A673 (cell line): ENCODE results near the gene DDI2.

Experiments used
- EZH2 ChIP-seq: fragments of 200-600 bp; sonication (generic); IDR thresholded peaks from 2 replicates; pipeline ENCODE4 v1.6.1; 2017; ENCODE audit warnings: borderline replicate concordance, low read depth, mild to moderate bottlenecking, mixed read lengths, antibody characterized with exemption, low read length; ENCODE audit not compliant: poor library complexity, severe bottlenecking
- TF ChIP-seq, protein P1 (sequence below): fragments of 300-800, 200-600 bp; sonication (generic); conservative IDR thresholded peaks from 2 replicates; pipeline ENCODE4 v1.5.1; 2017; ENCODE audit warnings: low read depth, mild to moderate bottlenecking, antibody characterized with exemption, low read length, moderate library complexity, mixed read lengths

DNA sequence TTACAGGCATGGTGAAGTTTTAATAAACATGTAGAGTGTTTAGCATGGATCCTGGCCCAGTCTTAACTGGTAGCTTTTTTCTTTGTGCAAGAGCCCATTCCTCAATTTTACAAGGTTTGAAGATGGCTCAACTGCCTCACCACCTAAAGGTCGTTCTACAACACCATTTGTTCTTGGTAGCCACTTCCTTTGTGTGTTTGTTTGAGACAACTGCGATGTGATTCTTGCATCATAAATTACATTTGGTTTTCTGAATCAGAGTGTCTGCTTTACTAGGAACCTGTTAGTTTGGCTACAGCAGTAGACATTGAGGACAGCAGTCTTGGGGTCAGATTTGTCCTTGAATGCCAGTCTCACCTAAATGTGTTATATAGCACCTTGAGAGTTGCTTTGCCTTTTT, 70.2 kb downstream of the DDI2 start:
- TF ChIP-seq, protein P1, sequence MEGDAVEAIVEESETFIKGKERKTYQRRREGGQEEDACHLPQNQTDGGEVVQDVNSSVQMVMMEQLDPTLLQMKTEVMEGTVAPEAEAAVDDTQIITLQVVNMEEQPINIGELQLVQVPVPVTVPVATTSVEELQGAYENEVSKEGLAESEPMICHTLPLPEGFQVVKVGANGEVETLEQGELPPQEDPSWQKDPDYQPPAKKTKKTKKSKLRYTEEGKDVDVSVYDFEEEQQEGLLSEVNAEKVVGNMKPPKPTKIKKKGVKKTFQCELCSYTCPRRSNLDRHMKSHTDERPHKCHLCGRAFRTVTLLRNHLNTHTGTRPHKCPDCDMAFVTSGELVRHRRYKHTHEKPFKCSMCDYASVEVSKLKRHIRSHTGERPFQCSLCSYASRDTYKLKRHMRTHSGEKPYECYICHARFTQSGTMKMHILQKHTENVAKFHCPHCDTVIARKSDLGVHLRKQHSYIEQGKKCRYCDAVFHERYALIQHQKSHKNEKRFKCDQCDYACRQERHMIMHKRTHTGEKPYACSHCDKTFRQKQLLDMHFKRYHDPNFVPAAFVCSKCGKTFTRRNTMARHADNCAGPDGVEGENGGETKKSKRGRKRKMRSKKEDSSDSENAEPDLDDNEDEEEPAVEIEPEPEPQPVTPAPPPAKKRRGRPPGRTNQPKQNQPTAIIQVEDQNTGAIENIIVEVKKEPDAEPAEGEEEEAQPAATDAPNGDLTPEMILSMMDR, result no peak
- TF ChIP-seq EZH2, result no peak
